Aortic smooth muscle cell (primary cell): ENCODE data around the gene VIPR2. TPM values are rescaled to one million over a fixed set of nuclear protein-coding genes. Genes with fewer than 3 reads are reported as not detected.

Experiments used
- total RNA-seq: library from RNA; depleted of rRNA; stranded (reverse); fragments of >200 nt; gene quantifications from 2 replicates; pipeline ENCODE4 v1.2.3, GENCODE V29; 2014

Gene VIPR2, protein sequence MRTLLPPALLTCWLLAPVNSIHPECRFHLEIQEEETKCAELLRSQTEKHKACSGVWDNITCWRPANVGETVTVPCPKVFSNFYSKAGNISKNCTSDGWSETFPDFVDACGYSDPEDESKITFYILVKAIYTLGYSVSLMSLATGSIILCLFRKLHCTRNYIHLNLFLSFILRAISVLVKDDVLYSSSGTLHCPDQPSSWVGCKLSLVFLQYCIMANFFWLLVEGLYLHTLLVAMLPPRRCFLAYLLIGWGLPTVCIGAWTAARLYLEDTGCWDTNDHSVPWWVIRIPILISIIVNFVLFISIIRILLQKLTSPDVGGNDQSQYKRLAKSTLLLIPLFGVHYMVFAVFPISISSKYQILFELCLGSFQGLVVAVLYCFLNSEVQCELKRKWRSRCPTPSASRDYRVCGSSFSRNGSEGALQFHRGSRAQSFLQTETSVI
- 0.06 and 0.13 TPM in 2 replicates for total RNA-seq

GRCh38 chr7:159144758-159145489 lies at the start of gene VIPR2:
VIPR2 (minus strand) TSS chr7:159144867; CDS start chr7:159144771, 96 bp downstream.

